ENCODE measurements around the gene RPS19.

GRCh38 chr19:41901707-41902360 is 41.8 kb downstream of the RPS19 start:
- TF ChIP-seq CTCF (IDR thresholded peaks at IDR 0.05) (no peak), HDAC2 (IDR thresholded peaks at IDR 0.05) (no peak)
